ENCODE measurements around the gene ARL3.

DNA sequence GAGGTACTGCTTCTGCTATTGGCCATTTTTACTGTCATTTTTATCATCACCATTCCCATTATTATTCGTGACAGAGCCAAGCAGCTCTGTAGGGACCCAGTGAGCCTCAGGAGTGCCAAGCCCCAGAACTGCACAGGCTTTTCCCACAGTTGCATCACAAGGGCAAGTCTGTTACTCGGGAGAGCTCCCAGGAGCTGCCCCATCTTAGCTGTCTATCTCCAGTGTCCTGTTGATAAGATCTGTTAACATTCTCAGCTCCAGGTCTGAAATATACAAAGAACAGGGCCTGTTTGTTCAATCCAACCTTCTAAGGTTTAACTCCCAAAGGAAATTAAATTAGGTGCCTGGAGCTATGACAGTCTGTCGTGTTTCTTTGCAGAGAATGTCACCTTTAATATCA lies 90.1 kb downstream of the ARL3 start:
- no peak for TF ChIP-seq POLR2A (IDR thresholded peaks at IDR 0.05; ENCODE audit: low read length)
- no peak for TF ChIP-seq GATA1 (IDR thresholded peaks at IDR 0.05; ENCODE audit: low read depth, low read length)

Data from erythroblast (primary cell).